ENCODE results near the gene RPL9. TPM values are rescaled to one million over a fixed set of nuclear protein-coding genes. Genes with fewer than 3 reads are reported as not detected.
"Not testable (repeated sequence)": the region's sequence is repeated elsewhere in the genome, so short reads cannot be mapped to it uniquely, and the experiment has no call there.

Gene RPL9
- polyA plus RNA-seq, 1 donor (not counting 4 experiments of a cell fraction or from before 2014, with no cell fraction given), result 1,522 TPM

GRCh38 chr4:39466747-39467146, 8.0 kb upstream of the RPL9 start:
- peaks cover 4 to 26% of the 10 kb centered on the region in 2 experiments for H3K36me3 ChIP-seq (ENCODE audit: control insufficient read depth in 2 of 2, extremely low read depth in 1 of 2, insufficient read depth in 2 of 2, low read length in 2 of 2)

GRCh38 chr4:39464886-39465501, 6.3 kb upstream of the RPL9 start:
- Histone ChIP-seq H2AFZ (ENCODE audit: control insufficient read depth, low read length) (no peak overlapping the region), H3K9me3 (ENCODE audit: control insufficient read depth, low read depth, low read length) (no peaks in the 10 kb centered on the region), H3K27ac (ENCODE audit: control insufficient read depth, insufficient read depth, low read length) (no peak overlapping the region), H3K36me3 (ENCODE audit: control insufficient read depth in 2 of 2, extremely low read depth in 1 of 2, insufficient read depth in 2 of 2, low read length in 2 of 2) (peaks cover under 1 to 21% of the 10 kb centered on the region in 2 experiments), H3K4me3 (ENCODE audit: control insufficient read depth in 2 of 3, extremely low read depth in 1 of 3, insufficient read depth in 2 of 3, low read depth in 1 of 3, low read length in 3 of 3) (no peak overlapping the region), H3K9me1 (ENCODE audit: control insufficient read depth, extremely low read depth, insufficient read depth, low read length) (no peaks in the 10 kb centered on the region), H4K20me1 (ENCODE audit: control insufficient read depth, extremely low read depth, insufficient read depth, low read length) (no peaks in the 10 kb centered on the region), H3K4me2 (ENCODE audit: control insufficient read depth, extremely low read depth, insufficient read depth, low read depth, low read length) (no peak overlapping the region), H3K4me1 (ENCODE audit: control insufficient read depth, extremely low read depth, insufficient read depth, low read length) (peaks cover 6% of the 10 kb centered on the region), H3K9ac (ENCODE audit: control insufficient read depth, extremely low read depth, insufficient read depth, low read length) (no peak overlapping the region), H3K27me3 (ENCODE audit: control insufficient read depth, extremely low read depth, insufficient read depth, low read length) (no peaks in the 10 kb centered on the region), H3K79me2 (ENCODE audit: control insufficient read depth, insufficient read depth, low read length) (peaks cover 12% of the 10 kb centered on the region)
- FAIRE-seq (no peak), DNase-seq (ENCODE audit: low read depth, low spot score) (no peak)
- no peak for TF ChIP-seq CTCF (optimal IDR thresholded peaks at IDR 0.05 in 1 of 3, IDR thresholded peaks at IDR 0.05 in 1 of 3, conservative IDR thresholded peaks at IDR 0.05 in 1 of 3; ENCODE audit: extremely low read depth in 1 of 3, insufficient read depth in 2 of 3, low read length in 3 of 3)
- TF ChIP-seq EZH2 (IDR thresholded peaks at IDR 0.05; ENCODE audit: low read length), result no peak
- dilution Hi-C loops (cut with MboI; ENCODE audit: extremely low pct_ligation_motif_present, low sequenced_read_pairs), result no loop called here

More at GRCh38 chr4:39466747-39467146, 8.0 kb upstream of the RPL9 start:
- Histone ChIP-seq H3K9me3 (ENCODE audit: control insufficient read depth, low read depth, low read length) (no peaks in the 10 kb centered on the region), H3K4me2 (ENCODE audit: control insufficient read depth, extremely low read depth, insufficient read depth, low read depth, low read length) (no peak overlapping the region), H3K4me3 (ENCODE audit: control insufficient read depth in 2 of 3, extremely low read depth in 1 of 3, insufficient read depth in 2 of 3, low read depth in 1 of 3, low read length in 3 of 3) (no peak overlapping the region), H2AFZ (ENCODE audit: control insufficient read depth, low read length) (no peak overlapping the region), H3K4me1 (ENCODE audit: control insufficient read depth, extremely low read depth, insufficient read depth, low read length) (no peaks in the 10 kb centered on the region), H3K27ac (ENCODE audit: control insufficient read depth, insufficient read depth, low read length) (no peak overlapping the region), H4K20me1 (ENCODE audit: control insufficient read depth, extremely low read depth, insufficient read depth, low read length) (no peaks in the 10 kb centered on the region), H3K27me3 (ENCODE audit: control insufficient read depth, extremely low read depth, insufficient read depth, low read length) (no peaks in the 10 kb centered on the region), H3K9me1 (ENCODE audit: control insufficient read depth, extremely low read depth, insufficient read depth, low read length) (no peaks in the 10 kb centered on the region), H3K79me2 (ENCODE audit: control insufficient read depth, insufficient read depth, low read length) (no peaks in the 10 kb centered on the region), H3K9ac (ENCODE audit: control insufficient read depth, extremely low read depth, insufficient read depth, low read length) (no peak overlapping the region)
- DNase-seq (ENCODE audit: low read depth, low spot score) (no peak), FAIRE-seq (no peak)
- TF ChIP-seq EZH2 (IDR thresholded peaks at IDR 0.05; ENCODE audit: low read length), result no peak
- no peak for TF ChIP-seq CTCF (optimal IDR thresholded peaks at IDR 0.05 in 1 of 3, IDR thresholded peaks at IDR 0.05 in 1 of 3, conservative IDR thresholded peaks at IDR 0.05 in 1 of 3; ENCODE audit: extremely low read depth in 1 of 3, insufficient read depth in 2 of 3, low read length in 3 of 3)
- dilution Hi-C loops (cut with MboI; ENCODE audit: extremely low pct_ligation_motif_present, low sequenced_read_pairs), result no loop called here

- peaks cover 26% of the 10 kb centered on the region for H3K4me1 ChIP-seq (ENCODE audit: control insufficient read depth, extremely low read depth, insufficient read depth, low read length)
- peak overlapping the region; percentile 79 for H2AFZ ChIP-seq (ENCODE audit: control insufficient read depth, low read length)
- peak overlapping the region; percentile 99 for H3K9ac ChIP-seq (ENCODE audit: control insufficient read depth, extremely low read depth, insufficient read depth, low read length)
- H3K9me1 ChIP-seq (ENCODE audit: control insufficient read depth, extremely low read depth, insufficient read depth, low read length); dilution Hi-C loops (cut with MboI; ENCODE audit: extremely low pct_ligation_motif_present, low sequenced_read_pairs); FAIRE-seq; H3K27me3 ChIP-seq (ENCODE audit: control insufficient read depth, extremely low read depth, insufficient read depth, low read length); DNase-seq (ENCODE audit: low read depth, low spot score); H3K9me3 ChIP-seq (ENCODE audit: control insufficient read depth, low read depth, low read length): not testable (repeated sequence)
- H3K4me2 ChIP-seq (ENCODE audit: control insufficient read depth, extremely low read depth, insufficient read depth, low read depth, low read length), result peak overlapping the region; percentile 92
- peaks cover 52% of the 10 kb centered on the region for H3K79me2 ChIP-seq (ENCODE audit: control insufficient read depth, insufficient read depth, low read length)
- H4K20me1 ChIP-seq (ENCODE audit: control insufficient read depth, extremely low read depth, insufficient read depth, low read length), result peaks cover 18% of the 10 kb centered on the region
- peak overlapping the region; percentile 94 for H3K27ac ChIP-seq (ENCODE audit: control insufficient read depth, insufficient read depth, low read length)
- H3K36me3 ChIP-seq (ENCODE audit: control insufficient read depth in 2 of 2, extremely low read depth in 1 of 2, insufficient read depth in 2 of 2, low read length in 2 of 2), result peaks cover 19 to 56% of the 10 kb centered on the region in 2 experiments
- H3K4me3 ChIP-seq (ENCODE audit: control insufficient read depth in 2 of 3, extremely low read depth in 1 of 3, insufficient read depth in 2 of 3, low read depth in 1 of 3, low read length in 3 of 3), result peak overlapping the region; percentile 67 to 100 (median 90)
Observed at GRCh38 chr4:39458161-39458504, 589 bp downstream of the RPL9 start.
